Kasumi-1 (cell line): ENCODE measurements around the gene TNFRSF6B.

Experiments used
- DNase-seq, 2 experiments: peaks; one replicate each; lab custom pipeline; 2025; lab: John Stamatoyannopoulos, UW

Gene TNFRSF6B

GRCh38 chr20:63737945-63738686, 41.7 kb downstream of the TNFRSF6B start:
- DNase-seq, result no peak

GRCh38 chr20:63738687-63739129, 42.3 kb downstream of the TNFRSF6B start:
- DNase-seq, result no peak

GRCh38 chr20:63739130-63740069, 42.9 kb downstream of the TNFRSF6B start, which contains the start of gene SLC2A4RG:
Gene SLC2A4RG (plus strand): TSS chr20:63739776. CDS start chr20:63739913, 137 bp downstream.
- DNase-seq, result peak; percentile 19 to 31

GRCh38 chr20:63740070-63740626, 43.7 kb downstream of the TNFRSF6B start:
- DNase-seq, result no peak

GRCh38 chr20:63740627-63741353, 44.3 kb downstream of the TNFRSF6B start:
- peak; percentile 63 to 86 for DNase-seq

DNA sequence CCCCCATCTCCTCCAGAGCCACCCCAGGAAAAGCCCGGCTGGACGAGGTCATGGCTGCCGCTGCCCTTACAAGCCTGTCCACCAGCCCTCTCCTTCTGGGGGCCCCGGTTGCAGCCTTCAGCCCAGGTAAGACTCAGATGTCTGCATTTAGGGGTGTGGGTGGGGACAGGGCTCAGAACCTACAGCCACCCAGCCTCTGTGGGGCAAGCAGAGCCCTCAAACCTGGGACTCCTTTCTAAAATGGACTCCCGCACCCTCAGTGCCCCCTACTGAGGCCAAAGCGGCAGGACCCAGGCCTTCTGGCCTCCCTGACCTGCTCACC, 44.9 kb downstream of the TNFRSF6B start:
- DNase-seq, result no peak

- no peak for DNase-seq
Measured at GRCh38 chr20:63741676-63742380, 45.4 kb downstream of the TNFRSF6B start.

- no peak for DNase-seq
Measured at GRCh38 chr20:63742381-63743024, 46.1 kb downstream of the TNFRSF6B start.

GRCh38 chr20:63743210-63743970, 46.9 kb downstream of the TNFRSF6B start:
- DNase-seq, result no peak

GRCh38 chr20:63744158-63744557, 47.7 kb downstream of the TNFRSF6B start:
- DNase-seq, result no peak

DNA sequence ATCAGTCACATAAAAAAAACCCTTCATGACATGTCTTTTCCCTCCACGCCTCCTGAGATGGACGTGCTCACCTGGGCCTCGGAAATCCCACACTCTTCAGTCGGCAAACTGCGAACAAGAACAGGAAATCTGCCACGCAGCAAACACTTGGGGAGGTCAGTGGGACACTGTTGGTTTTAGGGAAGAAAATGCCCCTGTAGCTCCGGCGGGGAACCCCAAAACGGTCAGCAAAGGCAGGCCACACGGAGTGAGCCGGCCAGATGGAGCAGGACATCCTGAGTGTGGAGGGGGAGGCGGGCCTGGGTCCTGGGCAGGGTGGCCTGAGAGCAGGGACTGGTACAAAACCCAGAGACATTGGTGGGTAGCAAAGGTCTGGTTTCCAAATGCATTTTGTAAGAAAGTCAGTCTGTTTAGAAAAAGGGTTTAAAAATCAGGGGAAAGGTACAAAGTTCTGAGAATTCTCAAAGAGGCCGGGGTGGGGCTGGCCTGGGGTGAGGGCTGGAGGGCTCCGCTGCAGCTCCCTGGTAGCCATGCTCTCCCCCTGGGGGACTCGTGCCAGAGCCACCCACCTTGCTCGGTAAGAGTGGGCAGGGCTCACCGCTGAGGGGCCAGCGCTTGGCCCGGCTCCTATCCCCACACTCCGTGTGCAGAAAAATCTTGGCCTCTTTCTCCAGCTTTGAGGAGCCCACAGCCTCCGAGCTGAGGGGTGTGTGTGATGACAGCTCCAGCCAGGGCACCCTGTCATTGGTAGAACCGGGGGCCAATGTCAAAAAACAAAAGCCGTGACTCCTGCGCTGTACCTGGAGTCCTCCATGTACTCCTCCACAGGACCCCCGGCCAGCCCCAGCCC, 48.3 kb downstream of the TNFRSF6B start:
- DNase-seq, result no peak

DNA sequence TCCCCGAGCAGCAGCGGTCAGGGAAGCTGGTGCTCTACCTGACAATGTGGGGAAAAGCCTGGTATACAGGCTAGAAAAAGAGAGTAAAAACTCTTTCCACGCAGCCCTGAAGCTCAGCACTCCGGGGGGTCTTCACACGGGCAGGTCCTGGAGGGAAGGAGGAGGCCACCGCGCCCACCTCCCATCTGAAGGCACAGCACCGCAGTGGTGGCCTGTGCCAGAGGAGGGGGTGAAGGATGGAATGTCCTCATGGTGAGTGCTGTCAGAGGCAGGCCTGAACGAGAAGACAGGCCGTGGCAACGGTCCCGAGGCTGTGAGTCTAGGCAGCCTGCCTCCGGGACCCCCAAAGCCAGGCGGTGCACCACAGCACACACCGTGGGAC, 49.0 kb downstream of the TNFRSF6B start:
- no peak for DNase-seq

GRCh38 chr20:63745961-63746731, 49.7 kb downstream of the TNFRSF6B start:
- no peak for DNase-seq

DNA sequence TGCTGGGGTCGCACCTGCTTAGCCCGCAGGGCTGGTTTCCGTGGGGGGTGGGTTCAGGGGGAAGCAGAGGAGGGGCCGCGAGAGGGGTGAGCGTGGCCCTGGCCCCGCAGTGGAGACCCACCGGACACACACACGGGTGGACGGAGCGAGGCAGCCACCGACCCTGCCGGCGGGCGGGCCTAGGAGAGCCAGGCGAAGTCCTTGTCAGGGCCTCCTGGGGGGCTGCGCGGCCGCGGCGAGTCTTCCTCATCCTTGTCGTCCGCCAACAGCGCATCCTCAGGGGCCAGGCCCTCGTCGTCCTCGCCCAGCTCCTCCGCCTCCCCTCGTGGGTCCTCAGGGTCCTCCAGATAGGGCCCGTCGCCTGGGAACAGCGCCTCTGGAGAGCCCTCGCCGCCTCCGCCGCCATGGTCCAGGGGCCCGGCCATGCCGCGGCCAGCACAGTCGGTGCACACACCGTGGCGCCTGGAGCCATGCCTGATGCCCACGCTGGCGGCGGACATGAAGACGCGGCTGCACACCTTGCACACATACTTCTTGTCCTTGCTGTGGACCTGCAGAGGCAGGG, 50.4 kb downstream of the TNFRSF6B start:
- DNase-seq, result no peak

GRCh38 chr20:63747622-63748069, 51.2 kb downstream of the TNFRSF6B start:
- no peak for DNase-seq
